HAP-1 (cell line): ENCODE measurements around the gene RAD51B.

Experiments used
- DNase-seq, 2 experiments: peaks; one replicate each; pipeline ENCODE4 v3.0.0-alpha.2; 2016 to 2020; ENCODE audit warnings: low spot score in 2 of 2
- H3K27me3 ChIP-seq: fragments of 250-450 bp; sonication (Bioruptor Pico); 2 replicates; pipeline ENCODE4 v1.5.1; 2020; ENCODE audit warnings: low read depth, mild to moderate bottlenecking, moderate library complexity
- H3K36me3 ChIP-seq: fragments of 250-450 bp; sonication (Bioruptor Pico); replicated peaks from 2 replicates; pipeline ENCODE4 v1.5.1; 2020; ENCODE audit warnings: mild to moderate bottlenecking
- H3K4me1 ChIP-seq: fragments of 250-450 bp; sonication (Bioruptor Pico); 2 replicates; pipeline ENCODE4 v1.5.1; 2020; ENCODE audit warnings: mild to moderate bottlenecking
- H3K4me3 ChIP-seq: fragments of 250-450 bp; sonication (Bioruptor Pico); 2 replicates; pipeline ENCODE4 v1.5.1; 2020; ENCODE audit warnings: mild to moderate bottlenecking, moderate library complexity
- H3K9me3 ChIP-seq: fragments of 250-450 bp; sonication (Bioruptor Pico); 2 replicates; pipeline ENCODE4 v1.5.1; 2020; ENCODE audit warnings: mild to moderate bottlenecking, moderate library complexity
- in situ Hi-C: fragments of 300-500 bp; cut with MboI; formaldehyde crosslinking; loops from 3 replicates; pipeline ENCODE4 v1.14.3; 2020; ENCODE audit warnings: low sequenced_read_pairs, inconsistent platforms, mixed read lengths

The RAD51B gene

DNA sequence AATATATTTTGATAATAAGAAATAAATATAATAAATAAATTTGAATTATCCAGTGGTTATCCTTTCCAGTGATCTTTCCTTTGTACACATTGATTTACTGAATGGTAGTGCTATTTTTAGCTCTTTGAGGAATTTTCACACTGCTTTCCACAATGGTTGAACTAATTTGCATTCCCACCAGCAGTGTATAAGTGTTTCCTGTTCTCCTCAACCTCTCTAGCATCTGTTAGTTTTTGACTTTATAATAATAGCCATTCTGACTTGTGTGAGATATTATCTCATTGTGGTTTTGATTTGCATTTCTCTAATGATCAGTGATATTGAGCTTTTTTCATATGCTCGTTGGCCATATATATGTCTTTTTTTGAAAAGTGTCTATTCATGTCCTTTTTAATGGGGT lies 333.7 kb downstream of the RAD51B start:
- H3K4me1 ChIP-seq = peaks cover 18% of the 10 kb centered on the region
- in situ Hi-C loops = no loop called here
- DNase-seq = no peak
- H3K9me3 ChIP-seq = no peaks in the 10 kb centered on the region; the same call in 1 of the 2 replicates
- no peaks in the 10 kb centered on the region for H3K27me3 ChIP-seq
- no peaks in the 10 kb centered on the region for H3K36me3 ChIP-seq
- no peak overlapping the region for H3K4me3 ChIP-seq

DNA sequence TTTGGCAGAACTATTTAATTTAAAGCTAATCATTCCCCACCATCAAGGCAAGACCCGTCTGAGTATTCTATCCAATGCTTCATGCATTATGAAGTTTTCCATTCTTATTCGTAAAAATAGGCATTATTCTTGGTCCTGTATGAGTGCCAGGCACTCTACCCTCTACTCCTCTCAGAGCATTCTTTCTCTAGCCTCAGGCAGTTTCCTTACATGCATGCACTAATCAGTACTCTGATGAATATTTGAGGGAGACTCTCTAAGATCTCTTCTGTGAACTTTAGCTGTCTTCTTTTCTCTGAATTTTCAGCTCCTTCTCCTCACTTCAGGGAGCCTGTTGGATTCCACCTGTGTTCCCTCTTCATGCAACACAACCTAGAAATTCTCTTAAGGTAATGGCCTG lies 334.7 kb downstream of the RAD51B start:
- Histone ChIP-seq H3K4me3 (no peak overlapping the region), H3K4me1 (peaks cover 19% of the 10 kb centered on the region), H3K36me3 (no peaks in the 10 kb centered on the region), H3K27me3 (no peaks in the 10 kb centered on the region), H3K9me3 (no peaks in the 10 kb centered on the region; the same call in 1 of the 2 replicates)
- no peak for DNase-seq
- in situ Hi-C loops = no loop called here

- Histone ChIP-seq H3K9me3 (no peaks in the 10 kb centered on the region), H3K4me1 (peaks cover 37% of the 10 kb centered on the region), H3K4me3 (no peak overlapping the region), H3K36me3 (no peaks in the 10 kb centered on the region), H3K27me3 (no peaks in the 10 kb centered on the region; the same call in 1 of the 2 replicates)
- peak; percentile 21 to 81 for DNase-seq
- in situ Hi-C loops = no loop called here
Measured at GRCh38 chr14:68157971-68158371, 338.4 kb downstream of the RAD51B start.

DNA sequence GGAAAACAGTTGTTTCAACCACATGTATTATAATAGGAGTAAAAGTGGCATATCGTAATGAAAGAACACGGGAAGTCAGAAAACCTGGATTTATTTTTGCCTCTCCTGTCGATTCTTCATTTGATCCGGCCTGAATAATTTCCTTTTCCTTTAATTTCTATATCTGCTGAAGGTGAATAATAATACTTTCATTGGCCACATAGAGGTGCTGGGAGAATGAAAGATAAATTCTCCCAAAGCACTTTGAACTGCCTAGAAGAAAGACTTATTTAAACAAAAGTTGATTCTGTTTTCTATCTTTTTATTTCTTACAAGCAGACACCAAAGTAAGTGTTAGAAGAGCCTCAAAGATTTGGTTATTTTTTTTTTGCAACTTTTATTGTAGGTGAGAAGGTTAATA lies 339.1 kb downstream of the RAD51B start:
- Histone ChIP-seq H3K27me3 (peaks cover 3% of the 10 kb centered on the region; the same call in 1 of the 2 replicates), H3K36me3 (no peaks in the 10 kb centered on the region), H3K4me1 (peaks cover 37% of the 10 kb centered on the region), H3K9me3 (no peaks in the 10 kb centered on the region), H3K4me3 (no peak overlapping the region)
- no peak for DNase-seq
- in situ Hi-C loops = no loop called here

DNA sequence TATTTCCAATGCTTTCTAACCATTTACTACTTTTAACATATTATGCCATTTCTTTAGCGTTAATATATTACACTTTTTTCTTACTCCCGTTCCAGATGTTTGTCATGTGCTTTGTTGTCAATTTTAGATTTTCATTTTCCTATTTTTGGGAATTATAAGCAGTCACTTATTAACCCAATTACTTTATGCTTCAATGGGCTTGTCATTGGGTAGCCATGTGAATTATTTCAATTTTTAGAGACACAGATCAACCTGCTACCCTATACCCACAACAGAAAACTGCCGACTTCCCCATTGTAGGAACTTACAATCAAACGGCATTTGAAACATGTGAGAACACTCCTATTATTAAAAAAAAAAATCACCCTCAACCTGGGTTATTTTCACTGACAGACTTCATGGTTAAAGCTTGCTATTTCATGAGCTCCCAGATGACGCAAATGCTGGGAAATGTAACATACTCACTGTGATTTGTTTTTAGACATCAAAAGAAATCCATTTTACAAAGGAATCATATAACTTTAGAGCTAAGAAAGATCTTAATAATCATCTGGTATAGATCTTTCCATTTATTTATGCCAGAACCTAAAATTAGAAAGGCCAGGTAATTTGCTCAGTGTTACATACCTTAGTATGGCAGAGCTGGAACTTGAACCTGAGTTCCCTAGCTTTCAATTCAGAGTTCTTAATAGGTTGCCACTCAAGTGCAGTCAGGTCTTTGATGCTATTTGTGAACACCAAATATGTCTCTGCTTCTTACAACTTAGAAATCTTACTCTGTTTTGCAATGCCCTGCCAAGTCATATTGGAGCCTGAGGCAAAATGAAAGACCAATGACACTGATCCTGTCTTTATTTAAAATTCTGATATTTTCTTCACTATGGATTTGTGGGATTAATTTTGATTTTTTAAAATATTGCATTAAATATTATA lies 340.4 kb downstream of the RAD51B start:
- Histone ChIP-seq H3K27me3 (peaks cover 7% of the 10 kb centered on the region; the same call in 1 of the 2 replicates), H3K4me3 (no peak overlapping the region), H3K4me1 (peaks cover 35% of the 10 kb centered on the region), H3K9me3 (no peaks in the 10 kb centered on the region), H3K36me3 (no peaks in the 10 kb centered on the region)
- in situ Hi-C loops = no loop called here
- DNase-seq = peak; percentile 17 to 44

DNA sequence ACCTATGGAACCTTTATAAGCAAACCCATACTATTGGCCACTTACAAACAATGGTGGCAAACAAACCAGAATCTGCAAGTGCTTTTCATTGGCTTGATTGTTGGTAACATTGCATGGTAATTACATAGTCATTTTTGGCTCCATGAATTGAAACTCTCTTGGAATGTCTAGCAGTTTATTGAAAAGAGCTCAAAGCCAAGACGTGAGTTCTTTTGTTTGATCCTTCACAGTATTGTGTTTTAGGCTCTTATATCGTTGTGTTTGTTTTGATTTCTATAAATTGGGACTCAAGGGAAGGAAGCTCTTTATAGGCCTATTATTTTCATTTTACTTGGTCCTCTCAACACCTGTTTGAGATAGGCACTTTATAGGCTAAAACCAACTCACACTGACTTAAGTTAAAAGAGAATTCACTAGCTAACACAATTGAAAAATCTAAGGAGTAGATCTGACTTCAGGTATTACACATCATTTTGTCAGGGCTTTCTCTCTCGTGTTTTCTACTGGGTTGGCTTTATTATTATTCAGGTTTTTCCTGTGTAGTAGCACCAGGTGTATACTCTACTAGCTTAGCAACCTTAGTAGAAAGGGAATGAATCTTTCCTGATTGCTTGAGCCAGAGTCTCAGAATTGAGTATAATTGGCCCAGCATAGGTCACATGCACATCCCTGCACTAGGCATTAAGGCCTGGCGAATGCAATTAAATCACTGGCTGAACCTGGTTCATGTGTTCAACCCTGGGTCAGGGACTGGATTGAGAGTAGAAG lies 341.4 kb downstream of the RAD51B start:
- no peaks in the 10 kb centered on the region for H3K9me3 ChIP-seq

GRCh38 chr14:68162887-68163286 lies 343.3 kb downstream of the RAD51B start:
- Histone ChIP-seq H3K36me3 (no peaks in the 10 kb centered on the region), H3K4me3 (no peak overlapping the region), H3K4me1 (peaks cover 29% of the 10 kb centered on the region), H3K9me3 (no peaks in the 10 kb centered on the region), H3K27me3 (peaks cover 7% of the 10 kb centered on the region; the same call in 1 of the 2 replicates)
- DNase-seq = no peak
- in situ Hi-C loops = no loop called here

More for the DNA sequence above, 341.4 kb downstream of the RAD51B start:
- peak; percentile 35 to 99 for DNase-seq
- Histone ChIP-seq H3K4me1 (peaks cover 38% of the 10 kb centered on the region), H3K4me3 (no peak overlapping the region), H3K27me3 (peaks cover 7% of the 10 kb centered on the region; the same call in 1 of the 2 replicates), H3K36me3 (no peaks in the 10 kb centered on the region)
- in situ Hi-C loops = no loop called here

- in situ Hi-C loops = no loop called here
- DNase-seq = no peak
- Histone ChIP-seq H3K36me3 (no peaks in the 10 kb centered on the region), H3K27me3 (peaks cover 7% of the 10 kb centered on the region; the same call in 1 of the 2 replicates), H3K4me1 (peaks cover 22% of the 10 kb centered on the region), H3K4me3 (no peak overlapping the region), H3K9me3 (no peaks in the 10 kb centered on the region)
Measured at GRCh38 chr14:68164711-68165113, 345.1 kb downstream of the RAD51B start.

GRCh38 chr14:68165274-68165843 lies 345.8 kb downstream of the RAD51B start:
- Histone ChIP-seq H3K4me1 (peaks cover 16% of the 10 kb centered on the region), H3K27me3 (peaks cover 7% of the 10 kb centered on the region; the same call in 1 of the 2 replicates), H3K4me3 (no peak overlapping the region), H3K9me3 (no peaks in the 10 kb centered on the region), H3K36me3 (no peaks in the 10 kb centered on the region)
- in situ Hi-C loops = no loop called here
- no peak for DNase-seq

DNA sequence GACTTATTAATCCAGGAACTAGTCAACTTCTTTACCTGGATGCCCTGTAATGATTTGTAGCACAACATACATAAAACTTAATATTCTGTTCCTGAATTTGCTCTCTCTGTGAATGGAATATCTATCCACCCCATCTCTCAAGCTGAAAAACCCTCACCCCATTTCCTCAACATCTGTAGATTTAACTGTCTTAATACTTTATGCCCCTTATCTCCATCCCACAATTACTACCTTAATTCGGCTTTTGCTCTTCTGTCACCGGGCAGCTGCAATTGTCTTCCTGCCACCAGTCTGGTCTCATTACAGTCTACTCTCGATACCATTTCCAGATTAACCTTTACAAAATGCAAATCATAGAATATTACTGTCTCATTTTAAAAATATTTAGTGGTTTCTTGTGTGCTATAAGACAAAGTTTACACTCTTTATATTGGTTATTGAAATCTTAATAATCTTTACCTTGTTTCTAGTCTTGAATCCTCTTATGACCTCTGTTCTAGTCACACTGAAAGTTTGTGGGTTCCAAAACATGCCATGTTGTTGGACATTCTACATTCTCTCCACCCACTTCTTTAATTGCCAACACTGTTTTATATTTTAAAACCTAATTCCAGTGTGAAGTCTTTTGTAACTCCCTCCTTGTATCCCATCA lies 347.3 kb downstream of the RAD51B start:
- H3K9me3 ChIP-seq = no peaks in the 10 kb centered on the region
- in situ Hi-C loops = no loop called here
- H3K4me1 ChIP-seq = peaks cover 6% of the 10 kb centered on the region
- H3K4me3 ChIP-seq = no peak overlapping the region
- H3K36me3 ChIP-seq = no peaks in the 10 kb centered on the region
- H3K27me3 ChIP-seq = peaks cover 7% of the 10 kb centered on the region; the same call in 1 of the 2 replicates
- no peak for DNase-seq

GRCh38 chr14:68167383-68168087 lies 348.0 kb downstream of the RAD51B start:
- Histone ChIP-seq H3K36me3 (no peaks in the 10 kb centered on the region), H3K4me1 (peaks cover 6% of the 10 kb centered on the region), H3K27me3 (peaks cover 7% of the 10 kb centered on the region; the same call in 1 of the 2 replicates), H3K4me3 (no peak overlapping the region), H3K9me3 (no peaks in the 10 kb centered on the region)
- DNase-seq = no peak
- in situ Hi-C loops = no loop called here

GRCh38 chr14:68168460-68169109 lies 349.0 kb downstream of the RAD51B start:
- in situ Hi-C loops = no loop called here
- no peak overlapping the region for H3K4me3 ChIP-seq
- peaks cover 4% of the 10 kb centered on the region; the same call in 1 of the 2 replicates for H3K27me3 ChIP-seq
- H3K9me3 ChIP-seq = no peaks in the 10 kb centered on the region
- no peaks in the 10 kb centered on the region for H3K36me3 ChIP-seq
- no peak for DNase-seq
- H3K4me1 ChIP-seq = peaks cover 6% of the 10 kb centered on the region
